Activated CD4-positive, CD25-positive, alpha-beta regulatory T cell treated with anti-CD3 and anti-CD28 coated beads, Interleukin-2, amount 50 U/mL, for 24 hours (primary cell): Measurements from ENCODE around the gene FAM240B.

Source experiments
- ATAC-seq, 2 donors: fragments of 150-1000 bp; cut with Tn5 transposase; one replicate each; pipeline ENCODE4 v1.10.0; 2021; ENCODE audit warnings: mild to moderate bottlenecking in 1 of 2, moderate library complexity in 1 of 2

Gene FAM240B

GRCh38 chr9:38699337-38699736 lies 20.6 kb downstream of the FAM240B start:
- peak in 1 of 2 donors; percentile 17 for ATAC-seq

- ATAC-seq = no peak
Measured at GRCh38 chr9:38697776-38698300, 22.1 kb downstream of the FAM240B start.

GRCh38 chr9:38696999-38697398 lies 22.9 kb downstream of the FAM240B start:
- no peak for ATAC-seq

GRCh38 chr9:38694676-38695075 lies 25.3 kb downstream of the FAM240B start:
- no peak for ATAC-seq

- ATAC-seq = no peak
Measured at GRCh38 chr9:38692707-38693106, 27.2 kb downstream of the FAM240B start.

- no peak for ATAC-seq
Measured at GRCh38 chr9:38690574-38690973, 29.4 kb downstream of the FAM240B start.

- ATAC-seq = no peak
Measured at GRCh38 chr9:38689678-38690077, 30.3 kb downstream of the FAM240B start.

GRCh38 chr9:38687992-38688391 lies 31.9 kb downstream of the FAM240B start:
- ATAC-seq = no peak

GRCh38 chr9:38687389-38687842 lies 32.5 kb downstream of the FAM240B start:
- peak; percentile 58 to 68 for ATAC-seq

- ATAC-seq = no peak
Measured at GRCh38 chr9:38686933-38687332, 33.0 kb downstream of the FAM240B start.

GRCh38 chr9:38685535-38685934 lies 34.4 kb downstream of the FAM240B start:
- ATAC-seq = no peak

- ATAC-seq = no peak
Measured at GRCh38 chr9:38683336-38683735, 36.6 kb downstream of the FAM240B start.

- no peak for ATAC-seq
Measured at GRCh38 chr9:38682713-38683112, 37.2 kb downstream of the FAM240B start.

GRCh38 chr9:38681747-38682227 lies 38.1 kb downstream of the FAM240B start:
- ATAC-seq = no peak

GRCh38 chr9:38680837-38681445 lies 39.0 kb downstream of the FAM240B start:
- no peak for ATAC-seq

- ATAC-seq = no peak
Measured at GRCh38 chr9:38677660-38678303, 42.2 kb downstream of the FAM240B start.

- no peak for ATAC-seq
Measured at GRCh38 chr9:38675831-38676230, 44.1 kb downstream of the FAM240B start.

- ATAC-seq = no peak
Measured at GRCh38 chr9:38675211-38675610, 44.7 kb downstream of the FAM240B start.

GRCh38 chr9:38673399-38674193 lies 46.3 kb downstream of the FAM240B start:
- ATAC-seq = no peak

GRCh38 chr9:38671748-38672147 lies 48.2 kb downstream of the FAM240B start:
- ATAC-seq = no peak

- ATAC-seq = no peak
Measured at GRCh38 chr9:38671372-38671731, 48.6 kb downstream of the FAM240B start.

GRCh38 chr9:38670542-38671371 lies 49.2 kb downstream of the FAM240B start:
- no peak for ATAC-seq
